SK-N-SH (cell line): Measurements from ENCODE around the gene HRH1. TPM values are rescaled to one million over a fixed set of nuclear protein-coding genes. Genes with fewer than 3 reads are reported as not detected.

Experiments
- CTCF ChIA-PET: fragments of 300-600, 350-600 bp; formaldehyde crosslinking; extraction: SDS; loops from one replicate; lab custom pipeline; 2021; lab: Yijun Ruan, JAX
- POLR2A ChIA-PET: fragments of 350-600 bp; sonication (Branson Sonifier 250); formaldehyde crosslinking; extraction: SDS; loops from one replicate; lab custom pipeline; 2020; ENCODE audit warnings: antibody characterized with exemption, inconsistent platforms; lab: Yijun Ruan, JAX
- DNase-seq: peaks from one replicate; pipeline ENCODE4 v3.0.0; 2012
- H2AFZ ChIP-seq: fragments of 200-600 bp; sonication (generic); 2 replicates; pipeline ENCODE4 v1.8.1; 2016; ENCODE audit warnings: antibody characterized with exemption, mild to moderate bottlenecking, low read depth
- H3F3A ChIP-seq: fragments of 200-600 bp; sonication (generic); replicated peaks from 2 replicates; pipeline ENCODE3; 2016; ENCODE audit warnings: antibody characterized with exemption, mild to moderate bottlenecking; ENCODE audit not compliant: insufficient read depth
- H3K27ac ChIP-seq, 2 experiments: fragments of 200-500 bp in 1 of 2; fragments of 200-600 bp in 1 of 2; sonication (Bioruptor generic) in 1 of 2; sonication (generic), shearing (Covaris generic) in 1 of 2; 2 replicates each; pipeline versions ENCODE4 v1.5.1 to v1.6.1; 2014 to 2016; ENCODE audit warnings: low read depth in 2 of 2, inconsistent platforms in 1 of 2, low read length in 1 of 2, mild to moderate bottlenecking in 1 of 2, mixed read lengths in 1 of 2
- H3K27me3 ChIP-seq: fragments of 200-600 bp; sonication (generic), shearing (Covaris generic); 2 replicates; pipeline ENCODE4 v1.6.1; 2016; ENCODE audit warnings: mixed run types; ENCODE audit not compliant: insufficient read depth
- H3K36me3 ChIP-seq, 2 experiments: fragments of 200-500 bp in 1 of 2; fragments of 200-600 bp in 1 of 2; sonication (Bioruptor generic) in 1 of 2; sonication (generic) in 1 of 2; replicated peaks in 1 of 2; 2 replicates each; pipeline versions ENCODE3 to v1.5.1; 2014 to 2016; ENCODE audit warnings: low read length in 1 of 2, mild to moderate bottlenecking in 1 of 2; ENCODE audit not compliant: insufficient read depth in 2 of 2, control insufficient read depth in 1 of 2
- H3K4me1 ChIP-seq, 2 experiments: fragments of 200-500 bp in 1 of 2; fragments of 200-600 bp in 1 of 2; sonication (Bioruptor generic) in 1 of 2; sonication (generic), shearing (Covaris generic) in 1 of 2; 2 replicates each; pipeline versions ENCODE4 v1.5.1 to v1.6.1; 2014 to 2016; ENCODE audit warnings: low read depth in 1 of 2, low read length in 1 of 2, mixed run types in 1 of 2; ENCODE audit not compliant: insufficient read depth in 2 of 2, control insufficient read depth in 1 of 2
- H3K4me2 ChIP-seq: fragments of 200-600 bp; sonication (generic), shearing (Covaris generic); 2 replicates; pipeline ENCODE4 v1.6.1; 2017; ENCODE audit warnings: mixed run types
- H3K4me3 ChIP-seq, 2 experiments: fragments of 200-500 bp in 1 of 2; fragments of 200-600 bp in 1 of 2; sonication (Bioruptor generic) in 1 of 2; sonication (generic), shearing (Covaris generic) in 1 of 2; 2 replicates each; pipeline versions ENCODE4 v1.5.1 to v1.8.1; 2014 to 2016; ENCODE audit warnings: low read depth in 2 of 2, inconsistent platforms in 1 of 2, low read length in 1 of 2, mild to moderate bottlenecking in 1 of 2, mixed read lengths in 1 of 2, moderate library complexity in 1 of 2
- H3K79me2 ChIP-seq: fragments of 200-600 bp; sonication (generic); 2 replicates; pipeline ENCODE4 v1.8.1; 2017; ENCODE audit warnings: mild to moderate bottlenecking; ENCODE audit not compliant: insufficient read depth
- H3K9ac ChIP-seq: fragments of 200-600 bp; sonication (generic); 2 replicates; pipeline ENCODE4 v1.6.1; 2017; ENCODE audit warnings: mixed run types
- H3K9me2 ChIP-seq: fragments of 200-600 bp; sonication (generic); 2 replicates; pipeline ENCODE4 v1.6.1; 2017; ENCODE audit warnings: mixed run types
- H3K9me3 ChIP-seq: fragments of 200-600 bp; sonication (generic); 2 replicates; pipeline ENCODE4 v1.6.1; 2017; ENCODE audit warnings: mixed run types, mild to moderate bottlenecking, moderate library complexity
- H4K20me1 ChIP-seq: fragments of 200-600 bp; sonication (generic); 2 replicates; pipeline ENCODE4 v1.6.1; 2017; ENCODE audit warnings: mild to moderate bottlenecking, mixed run types; ENCODE audit not compliant: insufficient read depth
- CTCF ChIP-seq: fragments of 200-600 bp; sonication (generic); IDR thresholded peaks from 2 replicates; pipeline ENCODE4 v1.6.1; 2017; ENCODE audit warnings: antibody characterized with exemption, mild to moderate bottlenecking, moderate library complexity
- ELF1 ChIP-seq: IDR thresholded peaks from 2 replicates; pipeline ENCODE4 v1.4.0; 2012
- EP300 ChIP-seq, 2 experiments: IDR thresholded peaks; 2 replicates each; pipeline versions ENCODE4 v1.4.0 to v1.6.1; 2012; ENCODE audit warnings: borderline replicate concordance in 1 of 2, low read depth in 1 of 2, low read length in 1 of 2
- FOSL2 ChIP-seq: IDR thresholded peaks from 2 replicates; pipeline ENCODE4 v1.4.0; 2012; ENCODE audit warnings: low read depth, mild to moderate bottlenecking, moderate library complexity, borderline replicate concordance
- FOXM1 ChIP-seq: IDR thresholded peaks from 2 replicates; pipeline ENCODE4 v1.4.0; 2012; ENCODE audit warnings: low read depth, mild to moderate bottlenecking
- GATA2 ChIP-seq: sonication (generic); formaldehyde crosslinking; IDR thresholded peaks from 2 replicates; pipeline ENCODE4 v1.5.0; 2020; ENCODE audit warnings: mild to moderate bottlenecking, missing genetic modification reagents
- JUND ChIP-seq: IDR thresholded peaks from 2 replicates; pipeline ENCODE4 v1.4.0; 2012
- POLR2AphosphoS5 ChIP-seq: IDR thresholded peaks from 2 replicates; pipeline ENCODE4 v1.6.1; 2012; ENCODE audit warnings: low read depth, low read length
- RAD21 ChIP-seq: IDR thresholded peaks from 2 replicates; pipeline ENCODE4 v1.6.1; 2012; ENCODE audit warnings: mild to moderate bottlenecking, low read length
- REST ChIP-seq: IDR thresholded peaks from 2 replicates; pipeline ENCODE4 v1.6.1; 2012; ENCODE audit warnings: mild to moderate bottlenecking, low read depth, low read length, moderate library complexity
- SIN3A ChIP-seq: IDR thresholded peaks from 2 replicates; pipeline ENCODE4 v1.6.1; 2012; ENCODE audit warnings: low read depth, mild to moderate bottlenecking, low read length, moderate library complexity, borderline replicate concordance
- SMC3 ChIP-seq: IDR thresholded peaks from 2 replicates; pipeline ENCODE4 v1.6.1; 2012; ENCODE audit warnings: low read depth, low read length, improper control_type of control experiment
- TCF12 ChIP-seq: IDR thresholded peaks from 2 replicates; pipeline ENCODE4 v1.4.0; 2012
- YY1 ChIP-seq: IDR thresholded peaks from 2 replicates; pipeline ENCODE4 v1.4.0; 2012; ENCODE audit warnings: low read depth, mild to moderate bottlenecking
- ZBTB33 ChIP-seq: IDR thresholded peaks from 2 replicates; pipeline ENCODE4 v1.4.0; 2012; ENCODE audit warnings: low read depth, borderline replicate concordance
- WGBS: methylation state at CpG from one replicate; pipeline ENCODE4 v1.1.6; 2017; ENCODE audit warnings: low lambda C conversion rate; 5-methylcytosine and 5-hydroxymethylcytosine counted together
- polyA plus RNA-seq, 3 experiments: library from polyadenylated mRNA; depleted of rRNA; stranded (reverse); fragments of >200 nt; gene quantifications; 2 replicates each; pipeline ENCODE4 v1.2.3, GENCODE V29; 2012

HRH1 gene
- polyA plus RNA-seq, 1 of the 3 experiments (the other 2 are of a cell fraction) = 6.2 TPM

- Histone ChIP-seq H3K9me2 (no peaks in the 10 kb centered on the region), H3K9ac (no peak overlapping the region), H3K4me3 (no peak overlapping the region), H3K9me3 (no peaks in the 10 kb centered on the region), H3K4me1 (peaks cover 0 to 8% of the 10 kb centered on the region in 2 experiments; a peak in 1 of 4 replicates), H3K27me3 (no peaks in the 10 kb centered on the region), H3K79me2 (peaks cover 25% of the 10 kb centered on the region), H3K36me3 (peaks cover 44 to 48% of the 10 kb centered on the region in 2 experiments), H3K4me2 (no peak overlapping the region), H2AFZ (no peak overlapping the region), H3K27ac (no peak overlapping the region), H3F3A (no peaks in the 10 kb centered on the region), H4K20me1 (no peaks in the 10 kb centered on the region)
- ChIA-PET CTCF (interaction anchor here (1.9 kb wide), 1 partner anchor 64 kb away, joined by 7 read pairs; no protein-coding TSS in a partner anchor), POLR2A (no interaction called here)
- 99% methylated on average over 3 of the region's 3 CpGs for WGBS
- DNase-seq = no peak
- TF ChIP-seq CTCF (no peak), SIN3A (no peak), ELF1 (no peak)
- TF ChIP-seq, all 33 proteins: peak for 0
Measured at GRCh38 chr3:11300970-11301369, 146.7 kb downstream of the HRH1 start.

GRCh38 chr3:11302444-11302843 is 148.2 kb downstream of the HRH1 start:
- Histone ChIP-seq H2AFZ (no peak overlapping the region), H3F3A (no peaks in the 10 kb centered on the region), H4K20me1 (no peaks in the 10 kb centered on the region), H3K4me3 (no peak overlapping the region), H3K36me3 (peaks cover 44 to 60% of the 10 kb centered on the region in 2 experiments), H3K9me3 (no peaks in the 10 kb centered on the region), H3K27ac (no peak overlapping the region), H3K79me2 (peaks cover 12% of the 10 kb centered on the region), H3K9ac (no peak overlapping the region), H3K27me3 (no peaks in the 10 kb centered on the region)
- ChIA-PET CTCF (interaction anchor here (1.0 kb wide), 1 partner anchor 242 kb away, joined by 3 read pairs; no protein-coding TSS in a partner anchor), POLR2A (no interaction called here)
- no peak for DNase-seq
- no peak for TF ChIP-seq FOSL2
- TF ChIP-seq TCF12 = no peak
- no peak for TF ChIP-seq YY1
- TF ChIP-seq REST = no peak
- no peak for TF ChIP-seq SMC3
- no peak for TF ChIP-seq FOXM1
- no peak for TF ChIP-seq ZBTB33
- TF ChIP-seq JUND = no peak
- TF ChIP-seq POLR2AphosphoS5 = no peak
- no peak for TF ChIP-seq GATA2 (CRISPR knock-in tag)
- no peak for TF ChIP-seq RAD21
- no peak for TF ChIP-seq EP300 (IDR thresholded peaks at IDR 0.05; ENCODE audit: borderline replicate concordance in 1 of 2, low read depth in 1 of 2, low read length in 1 of 2)
- TF ChIP-seq, all 33 proteins: peak for 0
- Histone ChIP-seq H3K9me2 (no peaks in the 10 kb centered on the region), H3K4me1 (peaks cover 6 to 19% of the 10 kb centered on the region in 2 experiments; a peak in 2 of 4 replicates), H3K4me2 (no peak overlapping the region)
